ENCODE measurements around the gene PRIM1. TPM values are rescaled to one million over a fixed set of nuclear protein-coding genes. Genes with fewer than 3 reads are reported as not detected.
"Not testable (repeated sequence)": the region's sequence is repeated elsewhere in the genome, so short reads cannot be mapped to it uniquely, and the experiment has no call there.

Gene PRIM1
- total and polyA plus RNA-seq, 2 of the 13 experiments (the other 11 are each of a cell fraction or from before 2014, with no cell fraction given) = 30.0 to 47.3 TPM

DNA sequence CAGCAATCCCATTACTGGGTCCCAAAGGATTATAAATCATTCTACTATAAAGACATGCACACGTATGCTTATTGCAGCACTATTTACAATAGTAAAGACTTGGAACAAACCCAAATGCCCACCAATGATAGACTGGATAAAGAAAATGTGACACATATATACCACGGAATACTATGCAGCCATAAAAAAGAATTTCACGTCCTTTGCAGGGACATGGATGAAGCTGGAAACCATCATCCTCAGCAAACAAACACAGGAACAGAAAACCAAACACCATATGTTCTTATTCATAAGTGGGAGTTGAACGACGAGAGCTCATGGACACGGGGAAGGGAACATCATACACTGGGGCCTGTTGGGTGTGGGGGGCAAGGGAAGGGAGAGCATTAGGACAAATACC is 47.2 kb upstream of the PRIM1 start:
- FAIRE-seq; CTCF ChIA-PET (ENCODE audit: low intra/inter-chr PET ratio, low total read pairs); H3K27me3 ChIP-seq (ENCODE audit: control insufficient read depth in 1 of 2, insufficient read depth in 2 of 2, low read length in 2 of 2); DNase-seq (ENCODE audit: low spot score); POLR2A ChIA-PET; H3K36me3 ChIP-seq (replicated peaks in 1 of 2; ENCODE audit: control insufficient read depth in 1 of 2, insufficient read depth in 2 of 2, low read length in 2 of 2); in situ Hi-C loops (cut with HindIII; ENCODE audit: extremely low pct_ligation_motif_present, low pct_unique_long_range_greater_than_20kb); H3K4me3 ChIP-seq (replicated peaks in 1 of 3; ENCODE audit: insufficient read depth in 1 of 3, low read depth in 2 of 3, low read length in 3 of 3); H3K27ac ChIP-seq (ENCODE audit: extremely low read length, insufficient read depth, low read length); H3K9me3 ChIP-seq (ENCODE audit: low read length); H3K79me2 ChIP-seq (ENCODE audit: insufficient read depth, low read length); intact Hi-C loops (cut with micrococcal nuclease; ENCODE audit: unreplicated experiment); H3K9ac ChIP-seq (ENCODE audit: insufficient read depth, low read depth, low read length); H4K20me1 ChIP-seq (ENCODE audit: insufficient read depth, low read length); H3K4me2 ChIP-seq (ENCODE audit: low read depth, low read length); H2AFZ ChIP-seq (ENCODE audit: low read length); BruUV-seq (replicated peaks); H3K4me1 ChIP-seq (ENCODE audit: insufficient read depth, low read length); ATAC-seq: not testable (repeated sequence)
- WGBS (ENCODE audit: low lambda C conversion rate) = 60% methylated on average over 6 of the region's 6 CpGs

DNA sequence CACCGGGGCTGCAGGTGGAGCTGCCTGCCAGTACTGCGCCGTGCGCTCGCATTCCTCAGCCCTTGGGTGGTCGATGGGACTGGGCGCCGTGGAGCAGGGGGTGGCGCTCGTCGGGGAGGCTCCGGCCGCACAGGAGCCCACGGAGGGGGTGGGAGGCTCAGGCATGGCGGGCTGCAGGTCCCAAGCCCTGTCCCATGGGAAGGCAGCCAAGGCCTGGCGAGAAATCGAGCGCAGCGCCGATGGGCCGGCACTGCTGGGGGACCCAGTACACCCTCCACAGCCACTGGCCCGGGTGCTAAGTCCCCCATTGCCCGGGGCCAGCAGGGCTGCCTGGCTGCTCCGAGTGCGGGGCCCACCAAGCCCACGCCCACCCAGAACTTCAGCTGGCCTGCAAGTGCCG is 43.7 kb upstream of the PRIM1 start:
- H3K36me3 ChIP-seq (replicated peaks in 1 of 2; ENCODE audit: control insufficient read depth in 1 of 2, insufficient read depth in 2 of 2, low read length in 2 of 2); H3K4me3 ChIP-seq (replicated peaks in 1 of 3; ENCODE audit: insufficient read depth in 1 of 3, low read depth in 2 of 3, low read length in 3 of 3); H3K9ac ChIP-seq (ENCODE audit: insufficient read depth, low read depth, low read length); H3K79me2 ChIP-seq (ENCODE audit: insufficient read depth, low read length); CTCF ChIA-PET (ENCODE audit: low intra/inter-chr PET ratio, low total read pairs); H3K4me1 ChIP-seq (ENCODE audit: insufficient read depth, low read length); H2AFZ ChIP-seq (ENCODE audit: low read length); POLR2A ChIA-PET; H3K27ac ChIP-seq (ENCODE audit: extremely low read length, insufficient read depth, low read length); DNase-seq (ENCODE audit: low spot score); H3K9me3 ChIP-seq (ENCODE audit: low read length); BruUV-seq (replicated peaks); intact Hi-C loops (cut with micrococcal nuclease; ENCODE audit: unreplicated experiment); ATAC-seq; H3K4me2 ChIP-seq (ENCODE audit: low read depth, low read length); FAIRE-seq; H4K20me1 ChIP-seq (ENCODE audit: insufficient read depth, low read length); H3K27me3 ChIP-seq (ENCODE audit: control insufficient read depth in 1 of 2, insufficient read depth in 2 of 2, low read length in 2 of 2); in situ Hi-C loops (cut with HindIII; ENCODE audit: extremely low pct_ligation_motif_present, low pct_unique_long_range_greater_than_20kb): not testable (repeated sequence)
- WGBS (ENCODE audit: low lambda C conversion rate) = 100% methylated on average over 3 of the region's 27 CpGs

DNA sequence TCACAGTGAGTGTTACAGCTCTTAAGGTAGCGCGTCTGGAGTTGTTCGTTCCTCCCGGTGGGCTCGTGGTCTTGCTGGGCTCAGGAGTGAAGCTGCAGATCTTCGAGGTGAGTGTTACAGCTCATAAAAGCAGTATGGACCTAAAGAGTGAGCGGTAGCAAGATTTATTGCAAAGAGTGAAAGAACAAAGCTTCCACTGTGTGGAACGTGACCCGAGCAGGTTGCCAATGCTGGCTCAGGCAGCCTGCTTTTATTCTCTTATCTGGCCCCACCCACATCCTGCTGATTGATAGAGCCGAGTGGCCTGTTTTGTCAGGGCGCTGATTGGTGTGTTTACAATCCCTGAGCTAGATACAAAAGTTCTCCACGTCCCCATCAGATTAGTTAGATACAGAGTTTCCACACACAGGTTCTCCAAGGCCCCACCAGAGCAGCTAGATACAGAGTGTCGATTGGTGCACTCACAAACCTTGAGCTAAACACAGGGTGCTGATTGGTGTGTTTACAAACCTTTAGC is 43.0 kb upstream of the PRIM1 start:
- not testable (repeated sequence) for ATAC-seq

DNA sequence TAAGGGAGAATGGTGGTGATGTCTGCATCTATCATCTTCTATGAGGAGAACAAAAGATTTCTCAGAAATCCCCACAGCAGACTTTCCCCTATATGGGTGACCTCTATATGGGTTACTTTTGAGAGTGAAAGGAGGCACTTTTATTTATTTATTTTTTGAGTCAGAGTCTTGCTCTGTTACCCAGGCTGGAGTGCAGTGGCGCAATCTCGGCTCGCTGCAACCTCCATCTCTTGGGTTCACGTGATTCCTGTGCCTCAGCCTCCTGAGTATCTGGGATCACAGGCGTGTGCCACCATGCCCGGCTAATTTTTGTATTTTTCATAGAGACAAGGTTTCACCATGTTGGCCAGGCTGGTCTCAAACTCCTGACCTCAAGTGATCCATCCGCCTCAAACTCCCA is 41.0 kb upstream of the PRIM1 start:
- H3K4me2 ChIP-seq (ENCODE audit: low read depth, low read length); H3K4me1 ChIP-seq (ENCODE audit: insufficient read depth, low read length); H3K4me3 ChIP-seq (replicated peaks in 1 of 3; ENCODE audit: insufficient read depth in 1 of 3, low read depth in 2 of 3, low read length in 3 of 3); H3K27ac ChIP-seq (ENCODE audit: extremely low read length, insufficient read depth, low read length); intact Hi-C loops (cut with micrococcal nuclease; ENCODE audit: unreplicated experiment); H3K36me3 ChIP-seq (replicated peaks in 1 of 2; ENCODE audit: control insufficient read depth in 1 of 2, insufficient read depth in 2 of 2, low read length in 2 of 2); CTCF ChIA-PET (ENCODE audit: low intra/inter-chr PET ratio, low total read pairs); H3K9ac ChIP-seq (ENCODE audit: insufficient read depth, low read depth, low read length); H4K20me1 ChIP-seq (ENCODE audit: insufficient read depth, low read length); ATAC-seq; H2AFZ ChIP-seq (ENCODE audit: low read length); H3K9me3 ChIP-seq (ENCODE audit: low read length); H3K79me2 ChIP-seq (ENCODE audit: insufficient read depth, low read length); in situ Hi-C loops (cut with HindIII; ENCODE audit: extremely low pct_ligation_motif_present, low pct_unique_long_range_greater_than_20kb); DNase-seq (ENCODE audit: low spot score); FAIRE-seq; BruUV-seq (replicated peaks); POLR2A ChIA-PET; H3K27me3 ChIP-seq (ENCODE audit: control insufficient read depth in 1 of 2, insufficient read depth in 2 of 2, low read length in 2 of 2): not testable (repeated sequence)
- 34% methylated on average over 7 of the region's 7 CpGs for WGBS (ENCODE audit: low lambda C conversion rate)

More for the DNA sequence above, 43.0 kb upstream of the PRIM1 start:
- POLR2A ChIA-PET; FAIRE-seq; H3K4me1 ChIP-seq (ENCODE audit: insufficient read depth, low read length); H3K36me3 ChIP-seq (replicated peaks in 1 of 2; ENCODE audit: control insufficient read depth in 1 of 2, insufficient read depth in 2 of 2, low read length in 2 of 2); H3K9ac ChIP-seq (ENCODE audit: insufficient read depth, low read depth, low read length); BruUV-seq (replicated peaks); H3K27ac ChIP-seq (ENCODE audit: extremely low read length, insufficient read depth, low read length); in situ Hi-C loops (cut with HindIII; ENCODE audit: extremely low pct_ligation_motif_present, low pct_unique_long_range_greater_than_20kb); intact Hi-C loops (cut with micrococcal nuclease; ENCODE audit: unreplicated experiment); CTCF ChIA-PET (ENCODE audit: low intra/inter-chr PET ratio, low total read pairs); H4K20me1 ChIP-seq (ENCODE audit: insufficient read depth, low read length); H3K4me2 ChIP-seq (ENCODE audit: low read depth, low read length); DNase-seq (ENCODE audit: low spot score); H3K4me3 ChIP-seq (replicated peaks in 1 of 3; ENCODE audit: insufficient read depth in 1 of 3, low read depth in 2 of 3, low read length in 3 of 3); H3K79me2 ChIP-seq (ENCODE audit: insufficient read depth, low read length); H3K27me3 ChIP-seq (ENCODE audit: control insufficient read depth in 1 of 2, insufficient read depth in 2 of 2, low read length in 2 of 2); H2AFZ ChIP-seq (ENCODE audit: low read length); H3K9me3 ChIP-seq (ENCODE audit: low read length); TF ChIP-seq SOX13 (IDR thresholded peaks at IDR 0.05): not testable (repeated sequence)
- 62% methylated on average over 7 of the region's 13 CpGs for WGBS (ENCODE audit: low lambda C conversion rate)
- TF ChIP-seq ZMYM4 (CRISPR knock-in tag; IDR thresholded peaks at IDR 0.05) = peak; percentile 34; the same call in 1 of the 2 replicates
- TF ChIP-seq NFYB (CRISPR knock-in tag; IDR thresholded peaks at IDR 0.05) = peak; percentile 55
- 0 out of 4 replicates have a peak, but pooled peaks of 1 of the 2 experiments have one; percentile 7 for TF ChIP-seq SOX13 (CRISPR knock-in tag; conservative IDR thresholded peaks at IDR 0.05 in 1 of 2, IDR thresholded peaks at IDR 0.05 in 1 of 2)
- TF ChIP-seq NFYC (CRISPR knock-in tag; IDR thresholded peaks at IDR 0.05) = peak; percentile 63
